ENCODE data around the gene DHX36.

DNA sequence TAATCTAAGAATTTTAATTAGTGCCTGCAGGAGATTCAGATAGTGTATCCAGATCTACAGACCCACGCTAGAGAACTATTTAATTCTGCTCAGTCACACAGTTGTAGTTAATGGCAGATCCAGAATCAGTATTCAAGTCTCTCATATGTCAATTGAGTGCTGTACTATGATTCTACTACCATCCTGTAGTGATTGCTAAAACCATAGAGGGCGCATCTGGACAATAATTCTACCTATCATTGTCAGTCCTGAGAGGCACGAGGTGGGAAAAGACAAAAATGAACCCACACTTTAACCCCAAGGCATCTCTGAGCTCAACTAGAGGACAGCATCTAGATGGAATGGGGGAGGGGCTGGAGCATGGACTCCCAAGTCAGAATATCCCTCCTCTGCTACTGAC, 22.7 kb downstream of the DHX36 start:
- TF ChIP-seq RBAK (tag by site-specific recombination; IDR thresholded peaks at IDR 0.05) = no peak
- TF ChIP-seq, protein P1, sequence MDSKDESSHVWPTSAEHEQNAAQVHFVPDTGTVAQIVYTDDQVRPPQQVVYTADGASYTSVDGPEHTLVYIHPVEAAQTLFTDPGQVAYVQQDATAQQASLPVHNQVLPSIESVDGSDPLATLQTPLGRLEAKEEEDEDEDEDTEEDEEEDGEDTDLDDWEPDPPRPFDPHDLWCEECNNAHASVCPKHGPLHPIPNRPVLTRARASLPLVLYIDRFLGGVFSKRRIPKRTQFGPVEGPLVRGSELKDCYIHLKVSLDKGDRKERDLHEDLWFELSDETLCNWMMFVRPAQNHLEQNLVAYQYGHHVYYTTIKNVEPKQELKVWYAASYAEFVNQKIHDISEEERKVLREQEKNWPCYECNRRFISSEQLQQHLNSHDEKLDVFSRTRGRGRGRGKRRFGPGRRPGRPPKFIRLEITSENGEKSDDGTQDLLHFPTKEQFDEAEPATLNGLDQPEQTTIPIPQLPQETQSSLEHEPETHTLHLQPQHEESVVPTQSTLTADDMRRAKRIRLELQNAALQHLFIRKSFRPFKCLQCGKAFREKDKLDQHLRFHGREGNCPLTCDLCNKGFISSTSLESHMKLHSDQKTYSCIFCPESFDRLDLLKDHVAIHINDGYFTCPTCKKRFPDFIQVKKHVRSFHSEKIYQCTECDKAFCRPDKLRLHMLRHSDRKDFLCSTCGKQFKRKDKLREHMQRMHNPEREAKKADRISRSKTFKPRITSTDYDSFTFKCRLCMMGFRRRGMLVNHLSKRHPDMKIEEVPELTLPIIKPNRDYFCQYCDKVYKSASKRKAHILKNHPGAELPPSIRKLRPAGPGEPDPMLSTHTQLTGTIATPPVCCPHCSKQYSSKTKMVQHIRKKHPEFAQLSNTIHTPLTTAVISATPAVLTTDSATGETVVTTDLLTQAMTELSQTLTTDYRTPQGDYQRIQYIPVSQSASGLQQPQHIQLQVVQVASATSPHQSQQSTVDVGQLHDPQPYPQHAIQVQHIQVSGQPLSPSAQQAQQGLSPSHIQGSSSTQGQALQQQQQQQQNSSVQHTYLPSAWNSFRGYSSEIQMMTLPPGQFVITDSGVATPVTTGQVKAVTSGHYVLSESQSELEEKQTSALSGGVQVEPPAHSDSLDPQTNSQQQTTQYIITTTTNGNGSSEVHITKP (tag by site-specific recombination; IDR thresholded peaks at IDR 0.05) = no peak
- no peak for TF ChIP-seq ZNF624 (tag by site-specific recombination; IDR thresholded peaks at IDR 0.05)
- TF ChIP-seq ZNF792 (tag by site-specific recombination; IDR thresholded peaks at IDR 0.05) = no peak
- TF ChIP-seq, protein P2, sequence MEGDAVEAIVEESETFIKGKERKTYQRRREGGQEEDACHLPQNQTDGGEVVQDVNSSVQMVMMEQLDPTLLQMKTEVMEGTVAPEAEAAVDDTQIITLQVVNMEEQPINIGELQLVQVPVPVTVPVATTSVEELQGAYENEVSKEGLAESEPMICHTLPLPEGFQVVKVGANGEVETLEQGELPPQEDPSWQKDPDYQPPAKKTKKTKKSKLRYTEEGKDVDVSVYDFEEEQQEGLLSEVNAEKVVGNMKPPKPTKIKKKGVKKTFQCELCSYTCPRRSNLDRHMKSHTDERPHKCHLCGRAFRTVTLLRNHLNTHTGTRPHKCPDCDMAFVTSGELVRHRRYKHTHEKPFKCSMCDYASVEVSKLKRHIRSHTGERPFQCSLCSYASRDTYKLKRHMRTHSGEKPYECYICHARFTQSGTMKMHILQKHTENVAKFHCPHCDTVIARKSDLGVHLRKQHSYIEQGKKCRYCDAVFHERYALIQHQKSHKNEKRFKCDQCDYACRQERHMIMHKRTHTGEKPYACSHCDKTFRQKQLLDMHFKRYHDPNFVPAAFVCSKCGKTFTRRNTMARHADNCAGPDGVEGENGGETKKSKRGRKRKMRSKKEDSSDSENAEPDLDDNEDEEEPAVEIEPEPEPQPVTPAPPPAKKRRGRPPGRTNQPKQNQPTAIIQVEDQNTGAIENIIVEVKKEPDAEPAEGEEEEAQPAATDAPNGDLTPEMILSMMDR (tag by site-specific recombination; IDR thresholded peaks at IDR 0.05) = no peak
- no peak for TF ChIP-seq ZNF530 (tag by site-specific recombination; IDR thresholded peaks at IDR 0.05; ENCODE audit: low read depth)
- no peak for TF ChIP-seq HOXD13 (CRISPR knock-in tag; IDR thresholded peaks at IDR 0.05; ENCODE audit: borderline replicate concordance)

Measured in HEK293 (cell line).